NCI-H2107 treated with DMSO at 0.1 percent for 48 hours (cell line): ENCODE measurements around the gene C4A.
"Not testable (repeated sequence)": the region's sequence is repeated elsewhere in the genome, so short reads cannot be mapped to it uniquely, and the experiment has no call there.

ENCODE experiments used
- DNase-seq: peaks from one replicate; lab custom pipeline; 2025; ENCODE audit not compliant: unreplicated experiment; lab: John Stamatoyannopoulos, UW

The C4A gene

DNA sequence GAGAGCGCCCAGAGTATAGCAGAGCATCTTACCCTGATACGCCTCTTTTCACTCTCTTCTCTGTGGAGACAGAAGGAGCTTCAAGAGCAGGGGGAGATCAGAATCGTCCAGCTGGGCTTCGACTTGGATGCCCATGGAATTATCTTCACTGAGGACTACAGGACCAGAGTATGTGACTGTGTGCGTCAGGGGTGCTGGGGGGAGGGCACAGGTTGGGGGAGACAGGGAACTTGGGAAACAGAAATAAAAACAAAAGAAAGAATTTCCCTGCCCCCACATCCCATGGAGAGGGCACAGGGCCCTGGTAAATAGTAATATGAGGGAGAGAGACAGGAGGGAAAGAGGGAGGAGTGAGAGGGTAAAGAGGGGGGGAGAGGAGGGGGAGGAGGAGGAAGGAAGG is 3.0 kb upstream of the C4A start:
- DNase-seq, result no peak

GRCh38 chr6:31979238-31979898 is 2.5 kb upstream of the C4A start:
- DNase-seq, result no peak

GRCh38 chr6:31980195-31980876 is 1.5 kb upstream of the C4A start:
- DNase-seq, result not testable (repeated sequence)

- DNase-seq, result not testable (repeated sequence)
Observed at GRCh38 chr6:31980998-31981397, 859 bp upstream of the C4A start.

DNA sequence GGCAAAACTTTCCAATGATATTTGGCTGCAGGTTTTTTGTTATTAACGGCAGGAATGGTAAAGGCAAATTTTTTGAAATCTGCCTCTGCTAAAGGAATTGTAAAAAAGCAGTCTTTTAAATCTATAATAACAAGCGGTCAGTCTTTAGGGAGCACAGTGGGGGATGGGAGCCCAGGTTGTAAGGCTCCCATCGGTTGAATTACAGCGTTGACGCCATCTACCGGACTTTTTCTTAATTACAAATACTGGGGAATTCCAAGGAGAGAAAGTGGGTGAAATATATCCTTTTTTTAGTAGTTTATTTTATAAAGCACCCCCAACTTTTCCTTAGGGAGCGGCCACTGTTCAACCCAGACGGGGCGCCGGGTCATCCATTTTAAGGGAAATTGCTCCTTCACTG is 7.5 kb downstream of the C4A start:
- DNase-seq, result not testable (repeated sequence)

DNA sequence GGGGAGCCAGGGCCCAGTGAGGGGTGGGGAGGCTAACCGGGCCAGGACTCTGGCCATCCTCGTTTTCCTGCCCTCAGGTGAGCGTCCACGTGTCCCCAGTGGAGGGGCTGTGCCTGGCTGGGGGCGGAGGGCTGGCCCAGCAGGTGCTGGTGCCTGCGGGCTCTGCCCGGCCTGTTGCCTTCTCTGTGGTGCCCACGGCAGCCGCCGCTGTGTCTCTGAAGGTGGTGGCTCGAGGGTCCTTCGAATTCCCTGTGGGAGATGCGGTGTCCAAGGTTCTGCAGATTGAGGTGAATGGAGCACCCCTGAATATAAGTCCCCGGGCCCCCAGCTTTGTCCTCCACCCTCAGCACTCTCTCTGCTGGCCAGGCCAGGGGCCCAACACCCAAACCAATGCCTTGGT is 12.6 kb downstream of the C4A start:
- DNase-seq, result not testable (repeated sequence)

DNA sequence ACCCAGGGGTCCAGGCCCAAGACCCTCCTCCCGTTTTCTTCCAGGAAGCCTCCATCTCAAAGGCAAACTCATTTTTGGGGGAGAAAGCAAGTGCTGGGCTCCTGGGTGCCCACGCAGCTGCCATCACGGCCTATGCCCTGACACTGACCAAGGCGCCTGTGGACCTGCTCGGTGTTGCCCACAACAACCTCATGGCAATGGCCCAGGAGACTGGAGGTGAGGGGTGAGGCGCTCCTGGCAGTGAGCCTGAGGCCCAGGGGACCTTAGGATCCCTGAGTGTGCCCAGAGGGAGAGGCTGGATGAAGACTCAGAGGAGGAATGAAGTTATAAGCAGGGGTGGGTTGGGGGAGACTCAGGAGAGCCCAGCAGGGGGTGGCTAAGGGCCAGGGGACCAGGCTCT is 14.5 kb downstream of the C4A start:
- DNase-seq, result not testable (repeated sequence)

DNA sequence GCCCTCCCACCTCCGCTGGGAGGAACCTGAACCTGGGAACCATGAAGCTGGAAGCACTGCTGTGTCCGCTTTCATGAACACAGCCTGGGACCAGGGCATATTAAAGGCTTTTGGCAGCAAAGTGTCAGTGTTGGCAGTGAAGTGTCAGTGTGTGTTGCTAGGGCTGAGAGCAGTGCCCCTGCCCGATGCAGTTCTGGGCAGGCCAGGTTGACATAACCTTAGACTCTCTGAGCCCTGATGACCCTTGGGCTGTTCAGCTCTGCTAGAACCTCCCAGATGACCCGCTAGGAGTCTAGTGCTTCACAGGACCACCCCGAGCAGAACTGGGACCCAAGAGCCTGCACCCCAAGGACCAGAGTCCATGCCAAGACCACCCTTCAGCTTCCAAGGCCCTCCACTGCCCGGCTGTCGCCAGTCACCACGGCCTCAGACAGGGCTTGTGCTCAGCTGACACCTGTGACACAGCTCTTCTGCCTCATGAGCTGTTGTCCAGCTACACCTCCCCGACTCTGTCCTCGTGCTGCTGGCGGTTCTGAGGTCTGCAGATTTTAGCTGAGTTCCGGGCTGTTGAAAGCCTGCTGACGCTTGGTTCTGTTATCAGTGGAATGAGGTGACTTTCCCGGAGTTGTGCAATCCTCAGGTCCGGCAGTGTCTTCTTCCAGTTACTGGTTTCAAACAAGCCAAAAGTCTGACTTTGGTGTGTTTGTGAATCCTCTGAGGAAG is 20.9 kb downstream of the C4A start:
- DNase-seq, result not testable (repeated sequence)

DNA sequence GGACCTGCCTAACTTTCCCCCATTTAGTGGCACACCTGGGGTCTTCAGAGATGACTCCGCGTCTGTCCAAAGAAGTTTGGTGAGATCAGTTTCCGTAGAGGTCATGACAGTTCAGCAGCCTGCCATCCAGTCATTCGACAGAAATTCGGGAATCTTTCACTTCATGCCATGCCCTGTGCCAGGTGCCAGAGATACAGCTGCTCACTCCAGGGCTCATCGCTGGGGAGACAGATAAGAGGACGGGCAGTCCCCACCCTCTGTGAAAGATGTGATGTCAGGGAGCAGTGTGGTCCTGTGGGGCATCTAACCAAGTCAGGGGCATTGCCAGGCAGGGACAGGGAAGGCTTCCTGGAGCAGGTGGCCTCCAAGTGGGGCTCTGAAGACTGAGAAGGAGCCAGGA is 21.4 kb downstream of the C4A start:
- DNase-seq, result not testable (repeated sequence)

DNA sequence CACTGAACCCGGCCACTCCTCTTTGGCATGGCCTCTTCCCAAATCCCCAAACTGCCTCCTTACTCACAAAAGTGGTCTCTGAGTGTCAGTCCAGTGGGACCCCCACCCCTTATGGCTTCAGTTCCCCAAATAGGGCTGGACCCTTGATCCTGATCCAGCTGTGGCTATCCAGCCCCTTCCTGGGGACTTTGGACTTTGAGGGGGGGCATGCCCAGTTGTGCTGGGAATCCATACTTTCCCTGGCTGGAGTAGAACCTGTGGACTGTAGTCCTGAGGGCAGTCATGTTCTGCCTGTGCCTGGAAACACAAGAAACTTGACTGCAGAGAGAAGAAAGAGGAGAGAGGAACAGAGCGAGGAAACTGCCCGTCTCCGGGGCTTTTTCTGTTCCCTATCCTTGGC is 22.5 kb downstream of the C4A start:
- DNase-seq, result not testable (repeated sequence)

GRCh38 chr6:32004864-32005537 is 23.1 kb downstream of the C4A start:
- DNase-seq, result not testable (repeated sequence)

- DNase-seq, result not testable (repeated sequence)
Observed at GRCh38 chr6:32005538-32005880, 23.7 kb downstream of the C4A start.

- DNase-seq, result not testable (repeated sequence)
Observed at GRCh38 chr6:32005991-32006529, 24.2 kb downstream of the C4A start.

DNA sequence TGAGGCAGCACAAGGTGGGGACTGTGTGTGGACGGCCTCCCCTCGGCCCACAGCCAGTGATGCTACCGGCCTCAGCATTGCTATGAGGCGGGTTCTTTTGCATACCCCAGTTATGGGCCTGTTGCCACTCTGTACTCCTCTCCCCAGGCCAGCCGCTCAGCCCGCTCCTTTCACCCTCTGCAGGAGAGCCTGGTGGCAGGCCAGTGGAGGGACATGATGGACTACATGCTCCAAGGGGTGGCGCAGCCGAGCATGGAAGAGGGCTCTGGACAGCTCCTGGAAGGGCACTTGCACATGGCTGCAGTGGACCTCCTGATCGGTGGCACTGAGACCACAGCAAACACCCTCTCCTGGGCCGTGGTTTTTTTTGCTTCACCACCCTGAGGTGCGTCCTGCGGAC is 25.2 kb downstream of the C4A start:
- not testable (repeated sequence) for DNase-seq

GRCh38 chr6:32008037-32008436 is 26.2 kb downstream of the C4A start:
- DNase-seq, result not testable (repeated sequence)

DNA sequence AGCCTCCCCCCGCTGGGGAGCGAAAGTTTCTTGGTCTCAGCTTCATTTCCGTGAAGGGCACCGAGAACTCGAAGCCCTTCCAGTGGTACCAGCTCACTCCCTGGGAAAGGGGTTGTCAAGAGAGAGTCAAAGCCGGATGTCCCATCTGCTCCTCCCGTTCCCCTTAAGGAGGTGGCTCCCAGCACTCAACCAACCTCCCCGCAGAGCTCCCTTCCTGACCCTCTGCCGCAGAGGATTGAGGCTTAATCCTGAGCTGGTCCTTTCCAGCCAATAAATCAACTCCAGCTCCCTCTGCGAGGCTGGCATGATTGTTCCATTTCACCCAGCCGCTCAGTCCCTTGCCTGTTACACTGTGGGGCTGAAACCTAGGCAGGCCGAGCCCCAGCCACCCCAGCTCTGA is 26.8 kb downstream of the C4A start:
- DNase-seq, result not testable (repeated sequence)

DNA sequence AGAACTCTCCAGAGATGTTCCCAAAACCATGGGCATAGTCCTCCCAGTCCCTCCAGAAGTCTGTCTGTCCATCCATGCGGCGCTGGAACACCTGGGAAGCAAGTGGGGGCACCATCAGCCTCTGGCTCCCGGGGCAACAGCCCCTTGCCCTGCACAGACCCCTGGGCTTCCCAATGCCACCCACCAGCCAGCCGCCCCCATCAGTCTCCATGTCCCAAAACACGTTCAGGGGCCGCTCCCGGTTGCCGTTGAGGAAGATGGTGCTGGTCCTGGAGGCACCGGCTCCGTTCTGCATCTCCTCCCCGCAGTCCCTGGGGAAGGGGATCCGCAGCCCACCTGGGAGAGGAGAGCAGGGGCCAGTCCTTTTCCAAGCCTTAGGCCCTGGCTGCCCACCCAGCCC is 27.7 kb downstream of the C4A start:
- DNase-seq, result not testable (repeated sequence)

DNA sequence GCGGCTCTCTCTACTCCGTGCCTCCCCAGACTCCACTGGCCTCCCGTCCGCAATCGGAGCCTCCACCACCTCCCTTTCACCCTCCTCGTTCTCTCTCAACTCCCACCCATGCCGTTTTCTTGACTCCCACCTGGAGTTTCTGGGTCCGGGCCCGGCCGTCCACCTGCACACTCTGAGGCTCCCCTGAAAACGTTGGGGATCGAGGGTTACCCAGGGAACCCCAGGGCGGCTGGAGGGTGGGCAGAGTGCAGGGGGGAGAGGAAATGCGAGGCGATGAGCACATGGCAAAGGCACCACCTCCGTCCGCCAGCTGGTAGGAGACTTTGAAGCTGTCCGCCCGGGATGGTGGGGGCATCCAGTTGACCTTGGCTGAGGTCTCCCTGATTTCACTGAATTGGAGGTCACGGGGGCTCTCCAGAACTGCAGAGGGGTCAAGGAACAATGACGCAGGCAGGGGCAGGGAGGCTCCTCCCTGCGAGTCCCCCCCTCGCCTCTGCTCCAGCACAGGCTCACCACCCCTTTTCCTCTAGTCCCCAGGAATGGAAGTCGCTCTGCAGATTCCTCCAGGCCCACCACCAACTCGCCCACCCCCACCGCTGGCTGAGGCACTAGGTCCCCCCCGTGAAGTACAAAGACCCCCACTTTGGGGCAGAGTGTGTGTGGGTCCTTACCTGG is 29.1 kb downstream of the C4A start:
- DNase-seq, result not testable (repeated sequence)

- not testable (repeated sequence) for DNase-seq
Observed at GRCh38 chr6:32012941-32013617, 31.2 kb downstream of the C4A start.

GRCh38 chr6:32013738-32014137 is 31.9 kb downstream of the C4A start:
- not testable (repeated sequence) for DNase-seq
